Retinal pigment epithelial cell (primary cell): Measurements from ENCODE around the gene SGK2.

Source experiments
- DNase-seq: peaks from one replicate; pipeline ENCODE4 v3.0.0-alpha.2; 2010; ENCODE audit warnings: low read depth
- H3K4me3 ChIP-seq: 2 replicates; pipeline ENCODE4 v1.5.1; 2011; ENCODE audit warnings: mild to moderate bottlenecking, low read length, control low read depth, moderate library complexity
- TF ChIP-seq, protein P1 (sequence below): conservative IDR thresholded peaks from 2 replicates; pipeline ENCODE4 v1.5.1; 2011; ENCODE audit warnings: low read depth, low read length, control low read depth, inconsistent platforms

SGK2 gene

DNA sequence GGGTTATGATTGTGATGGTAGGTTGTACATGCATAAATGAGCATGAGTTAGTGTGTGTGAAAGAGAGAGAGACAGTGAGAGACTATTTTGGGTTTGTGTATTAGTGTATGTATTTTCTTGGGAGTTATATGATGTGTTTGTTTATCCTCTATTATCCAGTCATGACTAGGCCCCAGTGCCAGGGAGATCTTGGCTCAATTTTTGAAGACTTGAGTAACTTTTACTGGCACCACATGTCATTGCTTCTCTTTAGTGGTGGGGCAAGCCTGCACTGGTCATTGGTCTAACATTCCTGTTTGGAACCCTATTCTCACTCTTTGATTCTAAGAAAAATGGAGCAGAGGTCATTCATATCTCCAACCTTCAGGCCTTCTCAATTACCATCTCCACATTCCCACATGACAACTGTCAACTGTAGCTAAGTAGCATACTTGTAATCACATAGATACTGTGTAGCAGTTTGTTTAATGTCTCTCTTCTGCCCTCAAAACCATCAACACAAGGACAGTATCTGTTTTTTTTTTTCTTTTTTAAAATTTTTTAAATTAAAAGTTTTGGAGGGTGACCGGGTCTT is 42.5 kb upstream of the SGK2 start:
- no peak for DNase-seq
- H3K4me3 ChIP-seq: no peak overlapping the region
- TF ChIP-seq, protein P1, sequence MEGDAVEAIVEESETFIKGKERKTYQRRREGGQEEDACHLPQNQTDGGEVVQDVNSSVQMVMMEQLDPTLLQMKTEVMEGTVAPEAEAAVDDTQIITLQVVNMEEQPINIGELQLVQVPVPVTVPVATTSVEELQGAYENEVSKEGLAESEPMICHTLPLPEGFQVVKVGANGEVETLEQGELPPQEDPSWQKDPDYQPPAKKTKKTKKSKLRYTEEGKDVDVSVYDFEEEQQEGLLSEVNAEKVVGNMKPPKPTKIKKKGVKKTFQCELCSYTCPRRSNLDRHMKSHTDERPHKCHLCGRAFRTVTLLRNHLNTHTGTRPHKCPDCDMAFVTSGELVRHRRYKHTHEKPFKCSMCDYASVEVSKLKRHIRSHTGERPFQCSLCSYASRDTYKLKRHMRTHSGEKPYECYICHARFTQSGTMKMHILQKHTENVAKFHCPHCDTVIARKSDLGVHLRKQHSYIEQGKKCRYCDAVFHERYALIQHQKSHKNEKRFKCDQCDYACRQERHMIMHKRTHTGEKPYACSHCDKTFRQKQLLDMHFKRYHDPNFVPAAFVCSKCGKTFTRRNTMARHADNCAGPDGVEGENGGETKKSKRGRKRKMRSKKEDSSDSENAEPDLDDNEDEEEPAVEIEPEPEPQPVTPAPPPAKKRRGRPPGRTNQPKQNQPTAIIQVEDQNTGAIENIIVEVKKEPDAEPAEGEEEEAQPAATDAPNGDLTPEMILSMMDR: no peak

DNA sequence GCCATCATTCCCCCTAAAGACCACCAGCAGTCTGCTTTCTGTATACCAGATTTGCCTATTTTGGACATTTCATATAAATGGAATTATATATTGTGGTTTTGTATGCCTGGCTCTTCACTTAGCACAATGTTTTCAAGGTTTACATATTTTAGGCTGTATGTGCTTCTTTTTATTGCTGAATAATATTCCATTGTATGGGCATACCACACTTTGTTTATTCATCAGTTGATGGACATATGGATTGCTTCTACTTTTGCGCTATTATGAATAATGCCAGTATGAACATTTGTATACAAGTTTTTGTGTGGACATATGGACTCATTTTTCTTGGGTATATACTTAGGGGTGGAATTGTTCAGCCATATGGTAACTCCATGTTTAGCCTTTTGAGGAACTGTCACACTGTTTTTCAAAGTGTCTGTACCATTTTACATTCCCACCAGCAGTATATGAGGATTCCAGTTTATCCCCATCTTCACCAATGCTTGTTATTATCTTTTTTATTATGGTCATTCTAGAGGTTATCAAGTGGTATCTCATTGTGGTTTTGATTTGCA is 38.7 kb upstream of the SGK2 start:
- no peak for DNase-seq
- H3K4me3 ChIP-seq: no peak overlapping the region
- TF ChIP-seq, protein P1: no peak

DNA sequence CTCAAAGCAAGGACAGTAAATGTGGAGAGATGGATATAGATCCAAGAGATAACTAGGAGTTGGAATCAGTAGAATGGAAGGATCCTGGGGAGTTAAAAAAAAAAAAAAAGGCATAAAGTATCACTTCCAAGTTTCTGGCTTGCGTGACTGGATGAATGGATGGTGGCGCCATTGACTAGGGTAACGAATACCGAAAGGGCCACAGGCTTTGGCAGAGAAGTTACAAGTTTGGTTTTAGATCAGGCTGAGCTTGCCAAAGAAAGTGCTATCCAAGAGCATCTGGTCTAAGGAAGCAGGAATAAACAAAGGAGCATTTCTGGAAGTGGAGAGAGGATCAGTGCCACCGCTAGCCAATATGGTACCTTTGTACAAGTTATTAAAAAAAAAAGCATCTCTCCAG is 33.8 kb upstream of the SGK2 start:
- no peak for DNase-seq
- H3K4me3 ChIP-seq: no peak overlapping the region
- TF ChIP-seq, protein P1: no peak

DNA sequence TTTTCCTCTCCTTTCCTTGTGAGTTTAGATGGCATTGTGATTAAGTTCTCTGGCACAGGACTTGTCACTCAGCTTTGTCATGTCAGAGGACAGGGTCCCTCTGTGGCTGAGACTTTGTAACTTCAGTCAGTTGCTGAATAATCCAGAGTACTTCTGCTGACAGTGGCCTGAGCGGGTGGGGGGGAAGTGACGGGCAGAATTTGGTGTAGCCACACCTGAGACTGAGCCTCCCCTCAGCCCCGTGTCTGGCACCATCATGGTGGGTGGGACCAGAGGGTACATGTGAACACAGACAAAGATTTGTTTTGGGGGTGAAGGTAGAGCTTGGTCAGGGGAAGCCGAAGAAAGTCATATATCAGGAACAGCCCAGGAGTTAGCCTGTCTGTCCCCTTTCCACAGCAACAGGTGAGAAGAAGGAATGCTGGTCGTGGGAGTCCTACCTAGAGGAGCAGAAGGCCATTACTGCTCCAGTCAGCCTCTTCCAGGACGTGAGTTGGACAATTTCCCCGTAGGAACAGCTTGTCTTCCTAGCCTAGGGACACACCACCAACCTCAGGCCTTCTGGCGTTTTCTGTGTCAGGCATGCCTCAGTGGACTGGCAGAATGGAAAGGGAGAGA is 30.5 kb upstream of the SGK2 start:
- H3K4me3 ChIP-seq: no peak overlapping the region
- TF ChIP-seq, protein P1: no peak
- no peak for DNase-seq

DNA sequence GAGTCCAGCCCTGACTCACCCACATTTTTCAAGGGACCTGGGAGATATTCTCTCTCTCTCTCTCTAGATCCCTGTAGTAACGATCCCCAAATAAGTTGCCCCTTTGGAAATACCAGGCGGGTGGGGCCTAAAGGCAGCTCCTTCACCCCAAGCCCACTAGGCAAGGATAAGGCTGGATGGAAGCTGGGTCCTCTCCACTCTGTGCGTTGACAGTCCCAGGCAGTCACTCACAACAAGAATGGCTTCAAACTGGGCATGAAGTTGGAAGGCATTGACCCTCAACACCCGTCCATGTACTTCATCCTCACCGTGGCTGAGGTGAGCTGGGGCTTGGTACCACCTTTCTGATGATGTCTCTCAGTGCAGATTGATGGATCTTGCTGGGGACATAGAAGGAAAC is 29.8 kb upstream of the SGK2 start:
- TF ChIP-seq, protein P1: no peak
- no peak for DNase-seq
- H3K4me3 ChIP-seq: no peak overlapping the region

DNA sequence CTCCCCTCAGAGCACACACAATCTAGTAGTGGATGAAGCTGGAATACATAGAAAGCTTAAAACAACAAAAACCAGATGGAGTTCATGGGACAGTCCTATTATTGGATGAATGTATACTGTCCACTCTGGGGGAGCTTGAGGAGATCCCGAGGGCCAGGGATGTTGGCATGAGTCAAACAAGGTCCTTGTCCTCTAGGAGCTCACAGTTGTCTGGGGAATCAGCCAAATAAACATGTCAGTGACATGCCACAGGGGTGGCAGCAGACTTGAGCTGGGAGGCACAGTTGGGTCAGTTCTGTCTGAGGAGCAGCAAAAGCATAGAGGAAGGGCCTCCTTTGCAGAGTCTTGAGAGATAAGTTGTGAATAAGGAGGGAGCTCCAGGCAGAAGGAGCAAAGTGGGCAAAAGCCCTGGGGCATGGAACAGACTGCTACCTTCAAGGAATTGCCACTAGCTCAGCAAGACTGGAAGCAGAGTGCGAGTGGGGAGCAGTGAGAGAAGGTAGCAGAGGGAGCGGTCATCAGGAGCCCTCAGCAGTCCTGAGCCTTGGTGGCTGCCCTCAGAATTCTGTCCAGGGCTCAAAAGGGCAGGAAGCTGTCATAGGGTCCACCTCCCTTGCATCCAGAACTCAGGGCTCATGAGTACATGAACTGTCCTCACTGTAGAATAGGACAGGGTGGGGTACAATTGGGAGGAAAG is 29.2 kb upstream of the SGK2 start:
- TF ChIP-seq, protein P1: no peak
- no peak overlapping the region for H3K4me3 ChIP-seq
- DNase-seq: no peak
